Testis (tissue), 3 donors: ENCODE results near the gene SLC22A4. TPM values are rescaled to one million over a fixed set of nuclear protein-coding genes. Genes with fewer than 3 reads are reported as not detected.

Source experiments
- DNase-seq: peaks from one replicate; pipeline ENCODE4 v3.0.0-alpha.2; 2019
- H3K27ac ChIP-seq, 2 donors: fragments of 200-600 bp; sonication (generic); one replicate each; pipeline ENCODE4 v1.5.1; 2019
- H3K27me3 ChIP-seq: fragments of 200-600 bp; sonication (generic); one replicate; pipeline ENCODE4 v1.5.1; 2019
- H3K36me3 ChIP-seq: fragments of 200-600 bp; sonication (generic); one replicate; pipeline ENCODE4 v1.5.1; 2017; ENCODE audit warnings: low read depth; ENCODE audit errors: missing control alignments
- H3K4me1 ChIP-seq: fragments of 200-600 bp; sonication (generic); one replicate; pipeline ENCODE4 v1.5.1; 2019
- H3K4me3 ChIP-seq, 2 donors: fragments of 200-600 bp; sonication (generic); one replicate each; pipeline ENCODE4 v1.5.1; 2017 to 2019
- H3K9me3 ChIP-seq: fragments of 200-600 bp; sonication (generic); one replicate; pipeline ENCODE4 v1.5.1; 2017
- POLR2A ChIP-seq: fragments of 450-650 bp; IDR thresholded peaks from one replicate; pipeline ENCODE4 v1.6.1; 2017; ENCODE audit warnings: antibody characterized with exemption, mild to moderate bottlenecking, moderate library complexity
- WGBS, 2 donors: methylation state at CpG; one replicate each; pipeline ENCODE4 v1.1.5; 2018; 5-methylcytosine and 5-hydroxymethylcytosine counted together
- intact Hi-C: fragments of 100-400 bp; cut with DNase I; formaldehyde crosslinking; loops from one replicate; pipeline ENCODE4 v1.15.1; 2023; ENCODE audit warnings: low total_unique reads
- polyA plus RNA-seq: library from polyadenylated mRNA; stranded (reverse); fragments of 350-450 nt; fragmentation: Illumina TruSeq; extraction: RNeasy Lipid Tissue Mini Kit (QIAGEN cat#74804); gene quantifications from one replicate; pipeline ENCODE4 v1.2.3, GENCODE V29; 2014; ENCODE audit warnings: low read depth, low replicate concordance; ENCODE audit not compliant: insufficient read depth
- total RNA-seq, 2 donors: library from RNA; depleted of rRNA; stranded (reverse); fragments of >200 nt; gene quantifications; one replicate each; pipeline ENCODE4 v1.2.3, GENCODE V29; 2016
- TF ChIP-seq, protein P1 (sequence below), 3 experiments: fragments of 450-650 bp in 2 of 3; fragments of 200-600 bp in 1 of 3; sonication (generic) in 1 of 3; IDR thresholded peaks; one replicate each; pipeline ENCODE4 v1.5.1; 2016 to 2019; ENCODE audit warnings: antibody characterized with exemption in 3 of 3, mild to moderate bottlenecking in 2 of 3, moderate library complexity in 1 of 3

Gene SLC22A4
- total and polyA plus RNA-seq, 3 donors from 2014 or later = 1.1 to 2.3 (median 1.5) TPM

- no peaks in the 10 kb centered on the region for H3K9me3 ChIP-seq
- TF ChIP-seq, protein P1, sequence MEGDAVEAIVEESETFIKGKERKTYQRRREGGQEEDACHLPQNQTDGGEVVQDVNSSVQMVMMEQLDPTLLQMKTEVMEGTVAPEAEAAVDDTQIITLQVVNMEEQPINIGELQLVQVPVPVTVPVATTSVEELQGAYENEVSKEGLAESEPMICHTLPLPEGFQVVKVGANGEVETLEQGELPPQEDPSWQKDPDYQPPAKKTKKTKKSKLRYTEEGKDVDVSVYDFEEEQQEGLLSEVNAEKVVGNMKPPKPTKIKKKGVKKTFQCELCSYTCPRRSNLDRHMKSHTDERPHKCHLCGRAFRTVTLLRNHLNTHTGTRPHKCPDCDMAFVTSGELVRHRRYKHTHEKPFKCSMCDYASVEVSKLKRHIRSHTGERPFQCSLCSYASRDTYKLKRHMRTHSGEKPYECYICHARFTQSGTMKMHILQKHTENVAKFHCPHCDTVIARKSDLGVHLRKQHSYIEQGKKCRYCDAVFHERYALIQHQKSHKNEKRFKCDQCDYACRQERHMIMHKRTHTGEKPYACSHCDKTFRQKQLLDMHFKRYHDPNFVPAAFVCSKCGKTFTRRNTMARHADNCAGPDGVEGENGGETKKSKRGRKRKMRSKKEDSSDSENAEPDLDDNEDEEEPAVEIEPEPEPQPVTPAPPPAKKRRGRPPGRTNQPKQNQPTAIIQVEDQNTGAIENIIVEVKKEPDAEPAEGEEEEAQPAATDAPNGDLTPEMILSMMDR (IDR thresholded peaks at IDR 0.05) = no peak
- TF ChIP-seq POLR2A = no peak
- no peak overlapping the region for H3K27ac ChIP-seq
- no peak for DNase-seq
- no peaks in the 10 kb centered on the region for H3K27me3 ChIP-seq
- no peaks in the 10 kb centered on the region for H3K36me3 ChIP-seq
- H3K4me1 ChIP-seq = no peaks in the 10 kb centered on the region
- WGBS, 2 donors = 51 to 52% methylated on average over 7 of the region's 7 CpGs
- intact Hi-C loops = no loop called here
- no peak overlapping the region for H3K4me3 ChIP-seq
Measured at GRCh38 chr5:132363431-132364112, 69.4 kb downstream of the SLC22A4 start.

- H3K9me3 ChIP-seq = no peaks in the 10 kb centered on the region
- TF ChIP-seq POLR2A = no peak
- TF ChIP-seq, protein P1 (IDR thresholded peaks at IDR 0.05) = no peak
- no peak overlapping the region for H3K27ac ChIP-seq
- H3K36me3 ChIP-seq = no peaks in the 10 kb centered on the region
- no peak for DNase-seq
- intact Hi-C loops = no loop called here
- H3K27me3 ChIP-seq = no peaks in the 10 kb centered on the region
- WGBS, 2 donors = 63 to 100% methylated on average over 1 of the region's 1 CpG
- H3K4me1 ChIP-seq = no peaks in the 10 kb centered on the region
- no peak overlapping the region for H3K4me3 ChIP-seq
Measured at GRCh38 chr5:132364319-132364718, 70.1 kb downstream of the SLC22A4 start.

GRCh38 chr5:132365213-132365612 is 71.0 kb downstream of the SLC22A4 start:
- Histone ChIP-seq H3K4me1 (peaks cover under 1% of the 10 kb centered on the region), H3K36me3 (no peaks in the 10 kb centered on the region), H3K27ac (no peak overlapping the region), H3K4me3 (no peak overlapping the region), H3K9me3 (no peaks in the 10 kb centered on the region), H3K27me3 (no peaks in the 10 kb centered on the region)
- TF ChIP-seq POLR2A = no peak
- TF ChIP-seq, protein P1 (IDR thresholded peaks at IDR 0.05) = no peak
- intact Hi-C loops = no loop called here
- DNase-seq = no peak
- 89 to 92% methylated on average over 6 of the region's 6 CpGs for WGBS, 2 donors

- no peak overlapping the region for H3K4me3 ChIP-seq
- intact Hi-C loops = no loop called here
- H3K36me3 ChIP-seq = no peaks in the 10 kb centered on the region
- no peak overlapping the region for H3K27ac ChIP-seq
- H3K27me3 ChIP-seq = no peaks in the 10 kb centered on the region
- DNase-seq = no peak
- H3K9me3 ChIP-seq = no peaks in the 10 kb centered on the region
- WGBS, 2 donors = 79 to 86% methylated on average over 4 of the region's 4 CpGs
- no peak for TF ChIP-seq POLR2A
- TF ChIP-seq, protein P1 (IDR thresholded peaks at IDR 0.05) = no peak
- H3K4me1 ChIP-seq = peaks cover 6% of the 10 kb centered on the region
Measured at GRCh38 chr5:132368186-132368585, 74.0 kb downstream of the SLC22A4 start.

DNA sequence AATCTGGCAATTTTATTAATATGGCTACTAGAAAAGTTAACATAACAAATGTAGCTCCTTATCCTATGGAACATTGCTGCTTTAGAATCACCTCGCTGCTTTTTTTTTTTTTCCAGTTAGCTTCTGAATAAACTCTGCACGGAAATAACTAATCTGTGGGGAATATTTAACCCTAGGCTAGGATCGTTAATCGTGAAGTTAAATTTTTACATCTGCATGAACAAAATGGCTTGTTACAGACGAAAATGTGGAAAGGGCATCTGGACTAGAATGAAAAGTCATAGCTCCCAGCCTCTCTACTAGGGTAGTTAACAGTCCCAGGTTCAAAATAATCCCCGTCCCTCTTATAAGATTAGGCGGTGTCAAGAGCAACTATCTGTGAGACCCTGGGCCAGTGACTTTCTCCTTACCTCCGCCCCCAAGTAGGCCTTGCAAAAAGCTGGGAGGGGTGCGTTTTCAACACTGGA is 74.8 kb downstream of the SLC22A4 start:
- peaks cover 6% of the 10 kb centered on the region for H3K4me1 ChIP-seq
- H3K27ac ChIP-seq = peak overlapping the region; percentile 81 to 89
- TF ChIP-seq, protein P1 (IDR thresholded peaks at IDR 0.05) = no peak
- no peak for TF ChIP-seq POLR2A
- peak overlapping the region; percentile 79 to 80 for H3K4me3 ChIP-seq
- H3K27me3 ChIP-seq = no peaks in the 10 kb centered on the region
- no peaks in the 10 kb centered on the region for H3K36me3 ChIP-seq
- intact Hi-C loops = no loop called here
- no peaks in the 10 kb centered on the region for H3K9me3 ChIP-seq
- WGBS, 2 donors = 6 to 7% methylated on average over 7 to 9 of the region's 9 CpGs
- DNase-seq = no peak
